ENCODE measurements around the gene MT1F.

MT1F gene

GRCh38 chr16:56700195-56700594, 42.4 kb downstream of the MT1F start:
- DNase-seq (ENCODE audit: low spot score) = no peak

GRCh38 chr16:56700631-56701030, 42.9 kb downstream of the MT1F start:
- no peak for DNase-seq (ENCODE audit: low spot score)

GRCh38 chr16:56701534-56701933, 43.8 kb downstream of the MT1F start:
- DNase-seq (ENCODE audit: low spot score) = no peak

GRCh38 chr16:56702836-56703235, 45.1 kb downstream of the MT1F start:
- no peak for DNase-seq (ENCODE audit: low spot score)

Data from HuH-7.5 (cell line).